HG03175 (cell line): ENCODE results near the gene GPBAR1.
"Not testable (repeated sequence)": the region's sequence is repeated elsewhere in the genome, so short reads cannot be mapped to it uniquely, and the experiment has no call there.

ENCODE experiments used
- ATAC-seq: cut with Tn5 transposase; IDR thresholded peaks from one replicate; pipeline ENCODE4 v1.9.1; 2021; ENCODE audit warnings: mild to moderate bottlenecking, moderate library complexity; ENCODE audit not compliant: unreplicated experiment

GPBAR1 gene

GRCh38 chr2:218305383-218305782 is 44.6 kb downstream of the GPBAR1 start:
- no peak for ATAC-seq

GRCh38 chr2:218306184-218306920 is 45.5 kb downstream of the GPBAR1 start:
- no peak for ATAC-seq

- ATAC-seq: no peak
Measured at GRCh38 chr2:218307415-218308090, 46.7 kb downstream of the GPBAR1 start.

DNA sequence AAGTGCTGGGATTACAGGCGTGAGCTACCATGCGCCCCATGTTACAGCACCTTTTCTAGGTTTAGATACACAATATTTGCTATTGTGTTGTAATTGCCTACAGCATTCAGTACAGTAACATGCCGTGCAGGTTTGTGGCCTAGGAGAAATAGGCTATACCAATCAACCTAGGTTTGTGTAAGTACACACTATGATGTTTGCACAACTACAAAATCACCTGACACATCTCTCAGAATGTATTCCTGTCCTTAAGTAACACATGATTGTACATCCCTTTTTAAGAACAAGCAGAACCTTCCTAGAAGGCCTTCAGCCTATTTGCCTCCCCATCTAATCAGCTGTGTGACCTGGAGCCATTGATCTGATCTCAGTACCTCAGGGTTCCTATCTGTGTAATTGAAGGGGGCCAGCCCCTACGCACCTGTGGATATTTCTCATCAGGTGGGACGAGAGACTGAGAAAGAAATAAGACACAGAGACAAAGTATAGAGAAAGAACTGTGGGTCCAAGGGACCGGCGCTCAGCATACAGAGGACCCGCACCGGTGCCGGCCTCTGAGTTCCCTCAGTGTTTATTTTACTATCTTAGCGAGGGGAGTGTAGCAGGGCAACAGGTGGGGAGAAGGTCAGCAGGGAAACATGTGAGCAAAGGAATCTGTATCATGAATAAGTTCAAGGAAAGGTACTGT is 50.2 kb downstream of the GPBAR1 start:
- ATAC-seq: no peak

DNA sequence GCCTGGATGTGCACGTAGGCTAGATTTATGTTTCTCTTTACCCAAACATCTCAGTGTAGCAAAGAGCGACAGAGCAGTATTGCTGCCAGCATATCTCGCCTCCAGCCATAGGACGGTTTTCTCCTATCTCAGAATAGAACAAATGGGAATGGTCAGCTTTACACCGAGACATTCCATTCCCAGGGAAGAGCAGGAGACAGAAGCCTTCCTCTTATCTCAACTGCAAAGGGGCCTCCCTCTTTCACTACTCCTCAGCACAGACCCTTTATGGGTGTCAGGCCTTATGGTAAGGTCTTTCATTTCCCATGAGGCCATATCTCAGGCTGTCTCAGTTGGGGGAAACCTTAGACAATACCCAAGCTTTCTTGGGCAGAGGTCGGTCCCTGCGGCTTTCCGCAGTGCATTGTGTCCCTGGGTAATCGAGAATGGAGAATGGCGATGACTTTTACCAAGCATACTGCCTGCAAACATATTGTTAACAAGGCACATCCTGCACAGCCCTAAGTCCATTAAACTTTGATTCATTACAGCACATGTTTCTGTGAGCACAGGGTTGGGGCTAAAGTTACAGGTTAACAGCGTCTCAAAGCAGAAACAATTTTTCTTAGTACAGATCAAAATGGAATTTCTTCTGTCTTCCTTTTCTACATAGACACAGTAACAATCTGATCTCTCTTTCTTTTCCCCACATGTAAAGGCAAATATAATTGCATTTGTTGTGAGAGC is 50.9 kb downstream of the GPBAR1 start:
- ATAC-seq: not testable (repeated sequence)

DNA sequence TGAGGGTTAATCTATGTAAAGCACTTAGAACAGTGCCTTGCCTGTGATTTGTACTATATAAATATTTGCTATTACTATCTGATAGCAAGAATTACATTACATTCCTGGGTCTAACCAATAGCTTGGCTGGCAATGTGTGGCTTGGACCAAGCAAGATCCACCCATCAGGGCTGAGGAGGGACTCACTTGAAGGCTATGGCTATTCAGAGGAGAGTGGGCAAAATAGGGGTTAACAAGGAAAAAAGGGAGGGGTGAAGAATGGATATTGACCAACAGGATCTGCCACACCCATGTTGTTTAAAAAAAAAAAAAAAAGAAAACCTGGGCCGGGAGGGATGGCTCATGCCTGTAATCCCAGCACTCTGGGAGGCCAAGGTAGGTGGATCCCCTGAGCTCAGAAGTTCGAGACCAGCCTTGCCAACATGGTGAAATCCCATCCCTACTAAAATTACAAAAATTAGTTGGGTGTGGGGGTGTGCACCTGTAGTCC is 51.5 kb downstream of the GPBAR1 start:
- ATAC-seq: no peak

DNA sequence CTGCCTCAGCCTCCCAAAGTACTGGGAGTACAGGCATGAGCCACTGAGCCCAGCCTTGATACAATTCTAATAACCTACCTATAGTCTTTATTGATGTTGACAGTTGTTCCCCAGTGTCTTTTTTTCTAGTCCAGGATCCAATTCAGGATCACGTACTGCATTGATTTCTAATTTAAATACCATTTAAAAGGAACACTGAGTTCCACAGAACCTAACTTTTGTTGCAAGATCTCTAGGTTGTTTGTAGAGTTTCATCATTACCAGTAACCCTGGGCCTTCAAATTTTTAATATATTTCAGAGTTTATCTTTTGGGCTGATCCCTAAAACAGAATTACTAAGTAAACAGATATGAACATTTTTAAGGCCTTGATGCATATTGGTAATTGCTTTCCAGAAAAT is 52.5 kb downstream of the GPBAR1 start:
- ATAC-seq: no peak
